Ishikawa (cell line): ENCODE results near the gene FOXP1.

Experiments used
- CEBPB ChIP-seq: IDR thresholded peaks from 2 replicates; pipeline ENCODE4 v1.6.1; 2012
- CREB1 ChIP-seq: IDR thresholded peaks from 2 replicates; pipeline ENCODE4 v1.6.1; 2012; ENCODE audit warnings: low read depth
- EGR1 ChIP-seq: IDR thresholded peaks from 2 replicates; pipeline ENCODE4 v1.6.1; 2012
- EP300 ChIP-seq: IDR thresholded peaks from 2 replicates; pipeline ENCODE4 v1.6.1; 2012; ENCODE audit warnings: borderline replicate concordance
- FOXM1 ChIP-seq: IDR thresholded peaks from 2 replicates; pipeline ENCODE4 v1.6.1; 2012; ENCODE audit warnings: low read depth, borderline replicate concordance
- NFIC ChIP-seq: IDR thresholded peaks from 2 replicates; pipeline ENCODE4 v1.6.1; 2012
- RAD21 ChIP-seq: IDR thresholded peaks from 2 replicates; pipeline ENCODE4 v1.6.1; 2012; ENCODE audit warnings: low read depth
- TAF1 ChIP-seq: IDR thresholded peaks from 2 replicates; pipeline ENCODE4 v1.6.1; 2012; ENCODE audit warnings: low read depth, mild to moderate bottlenecking
- TCF12 ChIP-seq: IDR thresholded peaks from 2 replicates; pipeline ENCODE4 v1.6.1; 2012; ENCODE audit warnings: low read depth
- TEAD4 ChIP-seq: IDR thresholded peaks from 2 replicates; pipeline ENCODE4 v1.6.1; 2012
- YY1 ChIP-seq: IDR thresholded peaks from 2 replicates; pipeline ENCODE4 v1.6.1; 2012; ENCODE audit warnings: low read depth
- ZBTB7A ChIP-seq: IDR thresholded peaks from 2 replicates; pipeline ENCODE4 v1.6.1; 2012; ENCODE audit warnings: low read depth
- TF ChIP-seq, protein P1 (sequence below): IDR thresholded peaks from 2 replicates; pipeline ENCODE4 v1.6.1; 2012; ENCODE audit warnings: low read depth, mild to moderate bottlenecking
- TF ChIP-seq, protein P2 (sequence below): IDR thresholded peaks from 2 replicates; pipeline ENCODE4 v1.6.1; 2012
- TF ChIP-seq, protein P3 (sequence below): IDR thresholded peaks from 2 replicates; pipeline ENCODE4 v1.6.1; 2012

FOXP1 gene

DNA sequence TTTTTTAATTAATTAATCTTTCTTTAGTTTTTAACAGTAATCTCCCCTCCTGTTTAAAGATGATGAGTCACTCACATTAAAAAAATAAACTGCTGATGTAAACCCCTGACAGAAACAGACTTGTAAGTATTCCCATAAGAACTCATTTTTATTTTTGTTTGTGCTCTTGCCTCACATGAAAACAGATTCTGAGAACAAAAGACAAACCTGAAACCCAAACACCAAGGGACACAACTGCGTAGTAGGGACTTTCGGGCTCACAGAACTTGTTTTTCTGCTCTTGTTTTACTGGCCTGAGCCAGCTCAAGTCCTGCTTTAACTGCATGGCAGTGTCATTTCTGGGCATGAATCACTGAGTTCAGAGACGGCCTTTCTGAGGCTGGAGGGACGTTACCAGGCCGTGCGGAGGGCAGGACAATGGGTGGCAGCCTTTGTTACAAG, 600.8 kb downstream of the FOXP1 start:
- TF ChIP-seq RAD21 (no peak), ZBTB7A (no peak), TCF12 (no peak), CEBPB (no peak), EP300 (no peak), EGR1 (no peak), NFIC (no peak)
- TF ChIP-seq, protein P1, sequence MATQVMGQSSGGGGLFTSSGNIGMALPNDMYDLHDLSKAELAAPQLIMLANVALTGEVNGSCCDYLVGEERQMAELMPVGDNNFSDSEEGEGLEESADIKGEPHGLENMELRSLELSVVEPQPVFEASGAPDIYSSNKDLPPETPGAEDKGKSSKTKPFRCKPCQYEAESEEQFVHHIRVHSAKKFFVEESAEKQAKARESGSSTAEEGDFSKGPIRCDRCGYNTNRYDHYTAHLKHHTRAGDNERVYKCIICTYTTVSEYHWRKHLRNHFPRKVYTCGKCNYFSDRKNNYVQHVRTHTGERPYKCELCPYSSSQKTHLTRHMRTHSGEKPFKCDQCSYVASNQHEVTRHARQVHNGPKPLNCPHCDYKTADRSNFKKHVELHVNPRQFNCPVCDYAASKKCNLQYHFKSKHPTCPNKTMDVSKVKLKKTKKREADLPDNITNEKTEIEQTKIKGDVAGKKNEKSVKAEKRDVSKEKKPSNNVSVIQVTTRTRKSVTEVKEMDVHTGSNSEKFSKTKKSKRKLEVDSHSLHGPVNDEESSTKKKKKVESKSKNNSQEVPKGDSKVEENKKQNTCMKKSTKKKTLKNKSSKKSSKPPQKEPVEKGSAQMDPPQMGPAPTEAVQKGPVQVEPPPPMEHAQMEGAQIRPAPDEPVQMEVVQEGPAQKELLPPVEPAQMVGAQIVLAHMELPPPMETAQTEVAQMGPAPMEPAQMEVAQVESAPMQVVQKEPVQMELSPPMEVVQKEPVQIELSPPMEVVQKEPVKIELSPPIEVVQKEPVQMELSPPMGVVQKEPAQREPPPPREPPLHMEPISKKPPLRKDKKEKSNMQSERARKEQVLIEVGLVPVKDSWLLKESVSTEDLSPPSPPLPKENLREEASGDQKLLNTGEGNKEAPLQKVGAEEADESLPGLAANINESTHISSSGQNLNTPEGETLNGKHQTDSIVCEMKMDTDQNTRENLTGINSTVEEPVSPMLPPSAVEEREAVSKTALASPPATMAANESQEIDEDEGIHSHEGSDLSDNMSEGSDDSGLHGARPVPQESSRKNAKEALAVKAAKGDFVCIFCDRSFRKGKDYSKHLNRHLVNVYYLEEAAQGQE: no peak

DNA sequence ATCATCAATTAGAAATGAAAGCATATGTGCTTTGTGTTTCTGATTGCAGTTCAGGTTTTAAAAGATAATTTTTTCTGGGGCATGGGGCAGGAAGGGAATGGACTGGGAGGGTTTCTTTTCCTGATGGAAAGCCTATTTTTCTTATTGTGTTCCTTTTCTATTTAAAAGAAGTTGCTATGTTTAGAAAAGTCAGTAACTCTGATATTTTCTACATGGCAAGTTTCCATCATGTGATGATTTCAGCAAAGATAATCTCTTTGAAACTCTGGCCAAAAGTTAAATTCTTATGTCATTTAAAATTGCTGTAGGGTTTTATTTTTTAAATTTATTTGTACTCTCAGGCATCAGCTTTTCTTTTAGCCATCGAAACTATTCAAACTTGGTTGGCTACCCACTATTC, 601.2 kb downstream of the FOXP1 start:
- TF ChIP-seq, protein P2, sequence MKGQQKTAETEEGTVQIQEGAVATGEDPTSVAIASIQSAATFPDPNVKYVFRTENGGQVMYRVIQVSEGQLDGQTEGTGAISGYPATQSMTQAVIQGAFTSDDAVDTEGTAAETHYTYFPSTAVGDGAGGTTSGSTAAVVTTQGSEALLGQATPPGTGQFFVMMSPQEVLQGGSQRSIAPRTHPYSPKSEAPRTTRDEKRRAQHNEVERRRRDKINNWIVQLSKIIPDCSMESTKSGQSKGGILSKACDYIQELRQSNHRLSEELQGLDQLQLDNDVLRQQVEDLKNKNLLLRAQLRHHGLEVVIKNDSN: no peak
- TF ChIP-seq, protein P3, sequence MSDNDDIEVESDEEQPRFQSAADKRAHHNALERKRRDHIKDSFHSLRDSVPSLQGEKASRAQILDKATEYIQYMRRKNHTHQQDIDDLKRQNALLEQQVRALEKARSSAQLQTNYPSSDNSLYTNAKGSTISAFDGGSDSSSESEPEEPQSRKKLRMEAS: no peak
- TF ChIP-seq, protein P1: no peak
- no peak for TF ChIP-seq FOXM1
- no peak for TF ChIP-seq EGR1
- no peak for TF ChIP-seq NFIC
- TF ChIP-seq RAD21: no peak

DNA sequence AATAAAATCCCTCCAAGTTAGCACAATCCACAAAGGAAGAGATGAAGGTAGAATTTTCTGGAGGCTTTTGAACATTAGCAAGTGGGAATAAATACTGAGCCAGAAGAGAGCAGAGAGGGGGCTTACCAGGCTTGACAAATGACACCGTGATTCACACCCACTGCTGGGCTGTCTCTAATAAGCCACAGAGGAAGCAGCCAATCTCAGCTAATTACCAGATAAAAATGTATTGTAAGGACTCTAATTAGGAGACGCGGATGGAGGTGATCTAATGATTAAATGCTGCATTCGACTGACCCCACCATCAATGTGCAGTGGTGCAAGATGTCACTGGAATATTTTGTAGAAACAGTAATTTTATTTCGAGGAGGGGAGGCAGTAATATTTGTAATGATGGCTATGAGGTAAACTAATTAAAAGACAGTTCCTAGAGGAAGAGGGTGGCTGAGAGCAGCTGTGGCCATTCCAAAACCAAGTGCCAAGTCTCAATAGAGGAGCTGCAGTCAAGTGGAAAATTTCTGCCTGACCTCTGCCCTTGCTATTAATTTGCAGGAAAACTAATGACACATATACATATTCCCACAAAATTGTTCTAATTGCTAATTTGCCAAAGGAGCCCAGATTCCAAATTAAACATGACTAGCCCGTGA, 602.2 kb downstream of the FOXP1 start:
- no peak for TF ChIP-seq EGR1
- no peak for TF ChIP-seq NFIC
- TF ChIP-seq TCF12: no peak
- TF ChIP-seq TEAD4: no peak
- TF ChIP-seq CREB1: no peak

DNA sequence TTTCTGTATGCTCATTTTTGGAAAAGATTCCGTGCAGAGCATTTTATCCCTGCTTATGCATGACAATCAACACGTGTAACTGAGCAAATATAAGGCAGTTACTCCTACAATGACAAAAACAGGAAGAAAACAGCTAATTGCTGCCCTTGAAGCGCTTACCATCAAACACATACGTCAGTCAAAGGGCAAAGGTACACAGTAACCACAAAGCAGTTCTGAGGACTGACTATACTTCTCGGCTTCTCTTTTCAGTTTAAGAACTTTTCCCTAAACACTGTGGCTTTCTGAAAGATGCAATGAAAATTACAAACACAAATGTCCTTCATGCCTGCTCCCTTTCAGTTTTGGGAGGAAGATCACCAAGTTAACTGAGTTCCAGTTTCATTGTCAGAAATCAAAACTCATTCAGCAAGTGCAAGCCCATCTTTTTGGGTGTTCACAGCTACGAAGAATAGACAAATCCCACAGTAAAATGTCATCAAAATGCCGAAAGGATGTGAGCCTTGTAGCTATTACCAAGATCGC, 602.8 kb downstream of the FOXP1 start:
- no peak for TF ChIP-seq EGR1
- TF ChIP-seq, protein P3: no peak
- no peak for TF ChIP-seq FOXM1
- TF ChIP-seq CREB1: no peak
- no peak for TF ChIP-seq TEAD4
- TF ChIP-seq, protein P2: no peak
- TF ChIP-seq NFIC: no peak

DNA sequence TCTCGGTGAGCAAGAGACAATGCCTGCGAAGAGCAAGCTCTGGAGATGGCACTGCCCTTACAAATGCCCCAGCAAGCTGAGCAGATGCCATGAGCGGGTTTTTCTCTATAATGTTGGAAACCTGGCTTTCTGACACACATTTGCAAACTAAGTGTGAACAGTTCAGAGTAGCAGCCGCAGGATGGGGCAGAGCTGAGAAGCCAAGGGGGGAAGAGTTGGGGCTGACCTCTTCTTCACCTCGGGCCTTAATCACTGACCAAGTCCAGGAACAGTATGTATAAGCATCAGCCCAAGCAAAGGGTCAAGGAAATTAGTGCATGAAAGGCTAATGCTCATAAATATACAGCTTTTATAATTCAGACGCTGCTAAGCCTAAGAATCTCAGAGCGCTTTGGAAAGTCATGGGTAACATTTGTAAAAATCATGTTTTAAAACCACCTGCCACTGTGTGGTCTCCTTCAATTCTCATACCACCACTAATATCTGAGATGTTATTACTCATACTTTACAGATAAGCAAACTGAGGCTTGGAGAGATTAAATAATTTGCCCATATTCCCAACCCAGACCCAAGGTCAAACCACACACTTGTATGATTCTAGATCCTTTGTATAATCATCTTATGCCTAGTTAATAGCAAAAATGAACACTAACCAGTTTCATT, 603.4 kb downstream of the FOXP1 start:
- TF ChIP-seq CEBPB (no peak), EGR1 (no peak), EP300 (no peak), TAF1 (no peak)

DNA sequence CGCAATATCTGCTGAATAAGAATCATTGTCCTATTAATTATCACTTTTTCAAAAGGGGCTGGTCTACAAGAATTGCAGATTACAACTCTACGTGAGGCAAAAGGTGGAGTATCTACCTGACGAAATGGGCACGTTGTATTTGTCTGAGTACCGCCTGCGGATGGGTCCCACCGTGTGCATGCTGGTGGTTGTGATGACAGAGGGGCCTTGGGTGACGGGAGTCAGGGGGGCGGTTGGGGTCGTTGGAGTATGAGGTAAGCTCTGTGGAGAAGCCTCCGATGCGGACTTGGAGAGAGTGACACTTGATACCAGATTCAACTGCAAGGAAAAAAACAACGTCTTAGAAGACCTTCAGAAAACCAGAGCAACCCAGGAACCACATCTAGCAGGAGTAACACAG, 605.8 kb downstream of the FOXP1 start:
- TF ChIP-seq TEAD4 (no peak), EGR1 (no peak), CEBPB (no peak), TCF12 (no peak), NFIC (no peak), ZBTB7A (no peak), YY1 (no peak), EP300 (no peak), FOXM1 (no peak), CREB1 (no peak), TAF1 (no peak), RAD21 (no peak)
- TF ChIP-seq, protein P2: no peak
- TF ChIP-seq, protein P3: no peak
- TF ChIP-seq, protein P1: no peak
